ENCODE data around the gene ERN1.
"Not testable (repeated sequence)": the region's sequence is repeated elsewhere in the genome, so short reads cannot be mapped to it uniquely, and the experiment has no call there.

Gene ERN1

GRCh38 chr17:64134216-64134970 lies 4.4 kb upstream of the ERN1 start:
- DNase-seq, result no peak

GRCh38 chr17:64133546-64134215 lies 3.7 kb upstream of the ERN1 start:
- peak; percentile 62 for DNase-seq

- no peak for DNase-seq
Observed at GRCh38 chr17:64131606-64132270, 1.8 kb upstream of the ERN1 start.

- DNase-seq, result no peak
Observed at GRCh38 chr17:64130559-64131001, 636 bp upstream of the ERN1 start.

- no peak for DNase-seq
Observed at GRCh38 chr17:64129515-64129764, 504 bp downstream of the ERN1 start.

- no peak for DNase-seq
Observed at GRCh38 chr17:64128787-64129514, 993 bp downstream of the ERN1 start.

- no peak for DNase-seq
Observed at GRCh38 chr17:64126918-64127317, 3.0 kb downstream of the ERN1 start.

- no peak for DNase-seq
Observed at GRCh38 chr17:64125937-64126336, 4.0 kb downstream of the ERN1 start.

GRCh38 chr17:64124609-64125008 lies 5.3 kb downstream of the ERN1 start:
- no peak for DNase-seq

GRCh38 chr17:64123114-64123513 lies 6.8 kb downstream of the ERN1 start:
- no peak for DNase-seq

GRCh38 chr17:64120972-64121786 lies 8.8 kb downstream of the ERN1 start:
- not testable (repeated sequence) for DNase-seq

- no peak for DNase-seq
Observed at GRCh38 chr17:64120159-64120810, 9.7 kb downstream of the ERN1 start.

GRCh38 chr17:64117981-64118979 lies 11.7 kb downstream of the ERN1 start:
- peak; percentile 50 for DNase-seq

GRCh38 chr17:64115822-64116534 lies 14.0 kb downstream of the ERN1 start:
- no peak for DNase-seq

- no peak for DNase-seq
Observed at GRCh38 chr17:64115043-64115698, 14.8 kb downstream of the ERN1 start.

- DNase-seq, result no peak
Observed at GRCh38 chr17:64113006-64113405, 16.9 kb downstream of the ERN1 start.

GRCh38 chr17:64111831-64112230 lies 18.1 kb downstream of the ERN1 start:
- DNase-seq, result no peak

- no peak for DNase-seq
Observed at GRCh38 chr17:64110379-64111152, 19.4 kb downstream of the ERN1 start.

- DNase-seq, result no peak
Observed at GRCh38 chr17:64109400-64109799, 20.5 kb downstream of the ERN1 start.

Measured in NCI-H1694 (cell line).